Heart right ventricle (tissue), 16 donors: ENCODE results near the gene CCDC51. TPM values are rescaled to one million over a fixed set of nuclear protein-coding genes. Genes with fewer than 3 reads are reported as not detected.

Experiments
- ATAC-seq, 8 donors: fragments of 200-7000 bp; cut with Tn5 transposase; one replicate each; pipeline ENCODE4 v1.9.1; 2020; ENCODE audit warnings: mild to moderate bottlenecking in 8 of 8, moderate library complexity in 8 of 8, moderate number of reproducible peaks in 1 of 8
- DNase-seq, 2 donors: peaks; one replicate each; pipeline ENCODE4 v3.0.0-alpha.2; 2020
- H3K27ac ChIP-seq, 10 donors: fragments of 200-600 bp; sonication (generic) in 2 of 10; one replicate each; pipeline versions ENCODE4 v1.5.0 to v1.8.0; 2020 to 2022; ENCODE audit warnings: mild to moderate bottlenecking in 3 of 10
- H3K27me3 ChIP-seq, 7 donors: fragments of 200-600 bp; one replicate each; pipeline ENCODE4 v1.8.0; 2021 to 2022; ENCODE audit warnings: mild to moderate bottlenecking in 2 of 7
- H3K36me3 ChIP-seq, 9 donors: fragments of 200-600 bp; sonication (generic) in 1 of 9; one replicate each; pipeline versions ENCODE4 v1.5.0 to v1.8.0; 2020 to 2022; ENCODE audit warnings: mild to moderate bottlenecking in 2 of 9
- H3K4me1 ChIP-seq, 9 donors: fragments of 200-600 bp; sonication (generic) in 1 of 9; one replicate each; pipeline versions ENCODE4 v1.5.0 to v1.8.0; 2020 to 2022; ENCODE audit warnings: mild to moderate bottlenecking in 4 of 9
- H3K4me3 ChIP-seq, 10 donors: fragments of 200-600 bp; sonication (generic) in 2 of 10; one replicate each; pipeline versions ENCODE4 v1.5.0 to v1.8.0; 2020 to 2022; ENCODE audit warnings: mild to moderate bottlenecking in 7 of 10, moderate library complexity in 2 of 10
- H3K9me3 ChIP-seq, 11 donors: fragments of 200-600 bp in 10 of 11; sonication (generic) in 2 of 11; one replicate each; pipeline versions ENCODE4 v1.5.0 to v1.8.0; 2013 to 2022; ENCODE audit warnings: mild to moderate bottlenecking in 2 of 11, control low read depth in 1 of 11, moderate library complexity in 1 of 11
- WGBS, 2 donors: extraction: QIAGEN DNeasy Blood & Tissue Kit; methylation state at CpG; one replicate each; pipeline ENCODE4 v1.1.7; 2013; ENCODE audit warnings: inconsistent platforms in 1 of 2; 5-methylcytosine and 5-hydroxymethylcytosine counted together
- intact Hi-C, 10 donors: fragments of 100-400 bp; cut with DNase I; formaldehyde crosslinking; loops; one replicate each; pipeline versions ENCODE4 v1.11.1 to v1.14.2; 2022
- polyA plus RNA-seq, 2 donors: library from polyadenylated mRNA; stranded (reverse); fragments of 200-250 nt; gene quantifications; one replicate each; pipeline ENCODE4 v1.2.3, GENCODE V29; 2013
- total RNA-seq, 10 donors: library from RNA; stranded (reverse); fragmentation: NEBNext Ultra II Directional in 3 of 10; extraction: Animal tissue kit (Norgen Biotek cat#: 25700) in 3 of 10; gene quantifications; one replicate each; pipeline versions ENCODE4 v1.2.1 to v1.2.4, GENCODE V29; 2021 to 2023
- TF ChIP-seq, protein P1 (sequence below), 9 donors: fragments of 200-600 bp; sonication (generic) in 2 of 9; IDR thresholded peaks; one replicate each; pipeline versions ENCODE4 v1.5.0 to v1.8.0; 2021 to 2022; ENCODE audit warnings: antibody characterized with exemption in 9 of 9, mild to moderate bottlenecking in 5 of 9, moderate library complexity in 1 of 9
- donor health status: Arrhythmogenic right ventricular cardiomyopathy.
- donor health status: ischemic (EF 13 %, LVEDD 7.1; RV severe dilation, severe dysfunction).
- donor health status: healthy with polysubstance abuse.
- donor health status: DM: no; HTN: yes; CAD: no.
- donor health status: DM: no; HTN: no; CAD: no.
- donor health status: ischemic (EF 25% LVEDD 6.9; RV normal size, moderate dysfunction).
- donor health status: ischemic (EF 25% LVEDD 5.7; RV mildly dilated, moderate dysfunction).
- donor health status: healthy.
- donor health status: DM: yes; HTN: yes; CAD: no.
- donor health status: Ischemic cardiomyopathy.
- donor health status: ischemic (EF 35%, LVEDD 5.7; RV mildly dilated, moderate dysfunction).
- donor health status: nonischemic (EF 11% LVEDD 7.7; RV severe dilation, severe dysfunction).
- donor health status: DM: yes; HTN: yes; CAD: no.
- donor health status: PGD.
- donor health status: ischemic (EF 29% LVEDD 5.4; RV normal size, mild dysfunction).
- donor health status: nonischemic (EF 23%, LVEDD 6.1; RV moderate dilation, normal function).

CCDC51 gene
- total and polyA plus RNA-seq, 12 donors = 4.7 to 14.3 (median 11.5) TPM

DNA sequence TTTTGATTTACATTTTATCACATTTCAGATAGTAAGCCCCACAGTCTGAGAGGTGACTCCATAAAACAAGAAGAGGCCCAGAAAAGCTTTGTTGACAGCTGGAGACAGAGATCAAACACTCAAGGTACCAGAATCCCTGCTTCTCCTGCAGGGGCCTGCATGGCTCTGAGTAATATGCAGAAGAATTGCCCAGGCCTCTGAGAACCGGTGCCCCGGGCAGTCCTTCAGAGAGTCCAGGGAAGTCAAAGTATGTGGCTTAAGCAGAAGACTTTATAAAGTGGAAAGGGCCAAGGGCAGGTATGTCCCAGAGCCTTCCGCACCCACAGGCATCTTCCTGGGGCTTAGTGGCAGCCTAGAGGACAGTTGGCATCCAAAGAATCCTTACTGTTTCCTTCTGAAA lies 19.4 kb upstream of the CCDC51 start:
- whole genome bisulfite sequencing, 2 donors = 95% methylated on average over 3 of the region's 3 CpGs
- Histone ChIP-seq H3K27ac (no peak overlapping the region), H3K27me3 (no peaks in the 10 kb centered on the region), H3K4me3 (no peak overlapping the region), H3K36me3 (peaks cover 0 to 87% (median 31%) of the 10 kb centered on the region in 9 donors), H3K9me3 (no peaks in the 10 kb centered on the region), H3K4me1 (peaks cover 0 to under 1% (median 0%) of the 10 kb centered on the region in 9 donors)
- ATAC-seq (no peak), DNase-seq (no peak)
- intact Hi-C loops = loop anchor here in 1 of 10 donors (5.0 kb wide), 1 partner anchor 83 kb away; no protein-coding TSS in a partner anchor
- TF ChIP-seq, protein P1, sequence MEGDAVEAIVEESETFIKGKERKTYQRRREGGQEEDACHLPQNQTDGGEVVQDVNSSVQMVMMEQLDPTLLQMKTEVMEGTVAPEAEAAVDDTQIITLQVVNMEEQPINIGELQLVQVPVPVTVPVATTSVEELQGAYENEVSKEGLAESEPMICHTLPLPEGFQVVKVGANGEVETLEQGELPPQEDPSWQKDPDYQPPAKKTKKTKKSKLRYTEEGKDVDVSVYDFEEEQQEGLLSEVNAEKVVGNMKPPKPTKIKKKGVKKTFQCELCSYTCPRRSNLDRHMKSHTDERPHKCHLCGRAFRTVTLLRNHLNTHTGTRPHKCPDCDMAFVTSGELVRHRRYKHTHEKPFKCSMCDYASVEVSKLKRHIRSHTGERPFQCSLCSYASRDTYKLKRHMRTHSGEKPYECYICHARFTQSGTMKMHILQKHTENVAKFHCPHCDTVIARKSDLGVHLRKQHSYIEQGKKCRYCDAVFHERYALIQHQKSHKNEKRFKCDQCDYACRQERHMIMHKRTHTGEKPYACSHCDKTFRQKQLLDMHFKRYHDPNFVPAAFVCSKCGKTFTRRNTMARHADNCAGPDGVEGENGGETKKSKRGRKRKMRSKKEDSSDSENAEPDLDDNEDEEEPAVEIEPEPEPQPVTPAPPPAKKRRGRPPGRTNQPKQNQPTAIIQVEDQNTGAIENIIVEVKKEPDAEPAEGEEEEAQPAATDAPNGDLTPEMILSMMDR (IDR thresholded peaks at IDR 0.05) = no peak

DNA sequence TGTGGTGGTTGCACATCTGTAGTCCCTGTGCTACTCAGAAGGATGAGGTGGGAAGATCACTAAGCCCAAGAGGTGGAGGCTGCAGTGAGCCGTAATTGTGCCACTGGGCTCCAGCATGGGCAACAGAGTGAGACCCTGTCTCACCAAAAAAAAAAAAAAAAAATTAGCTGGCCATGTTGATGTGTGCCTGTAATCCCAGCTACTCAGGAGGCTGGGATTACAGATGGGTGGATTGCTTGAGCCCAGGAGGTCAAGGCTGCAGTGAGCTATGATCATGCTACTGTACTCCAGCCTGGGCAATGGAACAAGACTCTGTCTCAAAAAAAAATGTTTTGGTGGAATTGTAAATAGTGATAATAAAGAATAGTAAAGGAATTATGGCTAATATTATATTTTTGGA lies 16.5 kb upstream of the CCDC51 start:
- DNase-seq = no peak
- Histone ChIP-seq H3K4me3 (no peak overlapping the region), H3K27ac (no peak overlapping the region), H3K4me1 (no peaks in the 10 kb centered on the region), H3K9me3 (no peaks in the 10 kb centered on the region), H3K27me3 (no peaks in the 10 kb centered on the region), H3K36me3 (peaks cover 0 to 100% (median 39%) of the 10 kb centered on the region in 9 donors)
- no peak for ATAC-seq
- TF ChIP-seq, protein P1 (IDR thresholded peaks at IDR 0.05) = no peak
- intact Hi-C loops = loop anchor here in 1 of 10 donors (5.0 kb wide), 1 partner anchor 86 kb away; no protein-coding TSS in a partner anchor
- 94 to 100% methylated on average over 1 of the region's 1 CpG for WGBS, 2 donors

DNA sequence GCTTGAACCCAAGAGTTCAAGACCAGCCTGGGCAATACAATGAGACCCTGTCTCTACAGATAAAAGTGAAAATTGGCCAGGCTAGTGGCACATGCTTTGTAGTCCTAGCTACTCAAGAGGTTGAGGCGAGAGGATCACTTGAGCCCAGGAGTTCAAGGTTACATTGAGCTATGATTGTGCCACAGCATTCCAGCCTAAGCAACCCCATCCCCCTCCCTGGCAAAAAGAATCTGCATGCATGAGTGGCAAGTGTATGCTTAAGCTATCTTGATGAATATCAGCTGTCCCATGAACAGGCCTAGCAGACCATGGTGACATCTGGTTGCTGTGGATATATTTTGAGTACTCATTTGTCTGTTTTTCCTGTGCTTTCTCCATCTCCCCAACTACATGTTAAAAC lies 11.4 kb upstream of the CCDC51 start:
- no peaks in the 10 kb centered on the region for H3K9me3 ChIP-seq
- no peaks in the 10 kb centered on the region for H3K27me3 ChIP-seq
- H3K36me3 ChIP-seq = peaks cover 0 to 65% (median 16%) of the 10 kb centered on the region in 9 donors
- ATAC-seq = no peak
- H3K4me3 ChIP-seq = no peak overlapping the region
- TF ChIP-seq, protein P1 (IDR thresholded peaks at IDR 0.05) = no peak
- no peak overlapping the region for H3K27ac ChIP-seq
- intact Hi-C loops = no loop called here
- DNase-seq = no peak
- 45 to 68% methylated on average over 1 of the region's 1 CpG for WGBS, 2 donors
- peaks cover 4 to 15% (median 11%) of the 10 kb centered on the region in 9 donors for H3K4me1 ChIP-seq

DNA sequence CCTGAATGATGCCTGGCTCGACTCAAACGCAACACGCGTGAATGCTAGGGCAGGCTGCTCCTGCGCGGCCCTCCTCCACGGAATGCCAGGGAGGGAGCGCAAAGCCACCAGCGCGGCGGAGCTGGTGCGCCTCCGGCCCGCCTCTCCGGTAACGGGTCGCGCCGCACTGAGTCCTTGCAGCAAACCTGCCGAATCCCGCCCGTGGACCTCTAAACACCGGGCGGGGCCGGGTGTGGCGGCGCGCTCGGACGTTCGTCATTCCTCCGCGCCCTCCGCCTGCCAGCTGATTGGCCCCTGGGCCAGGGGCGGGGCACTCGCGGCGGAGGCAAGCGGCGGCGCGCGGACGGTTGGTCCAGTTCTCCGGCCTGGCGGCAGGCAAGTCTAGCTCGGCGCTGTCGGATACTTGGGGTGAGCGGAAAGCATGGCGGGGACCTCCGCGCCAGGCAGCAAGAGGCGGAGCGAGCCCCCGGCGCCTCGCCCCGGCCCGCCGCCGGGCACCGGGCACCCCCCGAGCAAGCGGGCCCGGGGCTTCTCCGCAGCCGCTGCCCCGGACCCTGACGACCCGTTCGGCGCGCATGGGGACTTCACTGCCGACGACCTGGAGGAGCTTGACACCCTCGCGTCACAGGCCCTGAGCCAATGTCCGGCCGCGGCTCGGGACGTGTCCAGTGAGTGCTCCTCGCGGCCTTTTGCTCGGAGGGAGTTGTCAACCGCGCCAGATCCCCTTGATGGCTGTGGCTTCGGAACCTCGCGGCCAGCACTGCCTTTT lies 6.7 kb upstream of the CCDC51 start, which contains the start of gene ATRIP:
ATRIP (plus strand) TSS at position 313 of the 769 bp plus-strand sequence; CDS start at position 422, 109 bp downstream.
- peaks cover 0 to 53% (median 5%) of the 10 kb centered on the region in 9 donors for H3K36me3 ChIP-seq
- peak; percentile 88 to 92 for DNase-seq
- TF ChIP-seq, protein P1 (IDR thresholded peaks at IDR 0.05) = peak in 1 of 9 donors; percentile 42
- WGBS, 2 donors = 0 to 1% methylated on average over 85 to 91 of the region's 91 CpGs
- peak; percentile 98 to 99 (median 99) for ATAC-seq
- peak within 1 kb of the TSS; percentile 52 to 94 (median 90) for H3K27ac ChIP-seq
- peaks cover 4 to 34% (median 25%) of the 10 kb centered on the region in 9 donors for H3K4me1 ChIP-seq
- H3K9me3 ChIP-seq = no peaks in the 10 kb centered on the region
- H3K4me3 ChIP-seq = peak within 1 kb of the TSS; percentile 63 to 91 (median 78)
- H3K27me3 ChIP-seq = no peaks in the 10 kb centered on the region
- intact Hi-C loops = loop anchor here in 1 of 10 donors (5.0 kb wide), 1 partner anchor 111 kb away; the partner anchor contains the start of gene PFKFB4
